ENCODE results near the gene DOCK3. TPM values are rescaled to one million over a fixed set of nuclear protein-coding genes. Genes with fewer than 3 reads are reported as not detected.

The DOCK3 gene
- total RNA-seq, 1 experiment from 2014 or later: 8.3 TPM

- Histone ChIP-seq H4K5ac (ENCODE audit: insufficient read length, low read depth, low read length) (no peak overlapping the region), H2AFZ (ENCODE audit: low read length) (no peak overlapping the region), H3K4me2 (ENCODE audit: insufficient read depth, insufficient read length, low read length) (no peak overlapping the region), H2AK5ac (ENCODE audit: insufficient read length, low read length) (no peak overlapping the region), H3K79me1 (ENCODE audit: insufficient read depth, low read depth, low read length, poor library complexity, severe bottlenecking) (no peaks in the 10 kb centered on the region), H3K79me2 (ENCODE audit: insufficient read depth, low read length) (no peaks in the 10 kb centered on the region), H3T11ph (ENCODE audit: low read length) (no peak overlapping the region), H2BK5ac (ENCODE audit: insufficient read length, low read length) (no peak overlapping the region), H3K23me2 (ENCODE audit: insufficient read length, low read depth, low read length, poor library complexity, severe bottlenecking) (no peaks in the 10 kb centered on the region), H3K27ac (ENCODE audit: insufficient read length, low read depth, low read length) (no peak overlapping the region), H3K23ac (ENCODE audit: insufficient read length, low read depth, low read length) (no peak overlapping the region), H2BK120ac (ENCODE audit: low read depth, low read length, poor library complexity, severe bottlenecking) (no peak overlapping the region), H3K9me3 (ENCODE audit: control insufficient read depth, low read depth, low read length) (no peaks in the 10 kb centered on the region), H3K18ac (ENCODE audit: insufficient read length, low read depth, low read length) (no peak overlapping the region), H4K20me1 (ENCODE audit: control insufficient read depth, insufficient read depth, insufficient read length) (no peaks in the 10 kb centered on the region), H3K56ac (ENCODE audit: insufficient read length, low read depth, low read length) (no peak overlapping the region), H3K9ac (ENCODE audit: extremely low read depth, insufficient read length, low read length) (no peak overlapping the region), H4K91ac (ENCODE audit: insufficient read length, low read depth, low read length) (no peak overlapping the region), H2BK12ac (ENCODE audit: insufficient read length, low read depth, low read length) (no peak overlapping the region), H2BK15ac (ENCODE audit: low read depth, low read length) (no peak overlapping the region), H3K4me1 (ENCODE audit: insufficient read depth, low read length) (no peaks in the 10 kb centered on the region), H2BK20ac (ENCODE audit: low read depth, low read length, poor library complexity, severe bottlenecking) (no peak overlapping the region), H3K4ac (ENCODE audit: low read depth, low read length) (no peak overlapping the region), H3K14ac (ENCODE audit: insufficient read depth, low read length) (no peak overlapping the region), H4K8ac (replicated peaks; ENCODE audit: insufficient read length, low read depth, low read length) (no peak overlapping the region), H3K27me3 (ENCODE audit: insufficient read depth, low read length) (no peaks in the 10 kb centered on the region)
- H3K27me3 Mint-ChIP-seq (ENCODE audit: low read depth): peaks cover 24% of the 10 kb centered on the region
- no peak overlapping the region for H3K27ac Mint-ChIP-seq
- TF ChIP-seq, protein P1, sequence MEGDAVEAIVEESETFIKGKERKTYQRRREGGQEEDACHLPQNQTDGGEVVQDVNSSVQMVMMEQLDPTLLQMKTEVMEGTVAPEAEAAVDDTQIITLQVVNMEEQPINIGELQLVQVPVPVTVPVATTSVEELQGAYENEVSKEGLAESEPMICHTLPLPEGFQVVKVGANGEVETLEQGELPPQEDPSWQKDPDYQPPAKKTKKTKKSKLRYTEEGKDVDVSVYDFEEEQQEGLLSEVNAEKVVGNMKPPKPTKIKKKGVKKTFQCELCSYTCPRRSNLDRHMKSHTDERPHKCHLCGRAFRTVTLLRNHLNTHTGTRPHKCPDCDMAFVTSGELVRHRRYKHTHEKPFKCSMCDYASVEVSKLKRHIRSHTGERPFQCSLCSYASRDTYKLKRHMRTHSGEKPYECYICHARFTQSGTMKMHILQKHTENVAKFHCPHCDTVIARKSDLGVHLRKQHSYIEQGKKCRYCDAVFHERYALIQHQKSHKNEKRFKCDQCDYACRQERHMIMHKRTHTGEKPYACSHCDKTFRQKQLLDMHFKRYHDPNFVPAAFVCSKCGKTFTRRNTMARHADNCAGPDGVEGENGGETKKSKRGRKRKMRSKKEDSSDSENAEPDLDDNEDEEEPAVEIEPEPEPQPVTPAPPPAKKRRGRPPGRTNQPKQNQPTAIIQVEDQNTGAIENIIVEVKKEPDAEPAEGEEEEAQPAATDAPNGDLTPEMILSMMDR (conservative IDR thresholded peaks at IDR 0.05): no peak
- no peak for DNase-seq
- no peaks in the 10 kb centered on the region for H3K9me3 Mint-ChIP-seq
- no peaks in the 10 kb centered on the region; a peak in 1 of 7 replicates for H3K36me3 Mint-ChIP-seq (ENCODE audit: insufficient read depth in 1 of 3, low read depth in 3 of 3)
- WGBS (ENCODE audit: extremely low coverage, insufficient read length, low lambda C conversion rate): no CpG with 5 or more reads among the region's 5 CpGs
- peaks cover 3% of the 10 kb centered on the region in 2 experiments for H3K4me1 Mint-ChIP-seq
- H3K4me3 Mint-ChIP-seq: no peak overlapping the region
Observed at GRCh38 chr3:50657407-50657806, 17.3 kb upstream of the DOCK3 start.

Data from H9 (cell line).